HL-60 (cell line): ENCODE results near the gene MAT2A.

Experiments
- CTCF ChIP-seq: IDR thresholded peaks from one replicate; pipeline ENCODE4 v1.5.1; 2011; ENCODE audit warnings: low read length, control low read depth, inconsistent platforms; ENCODE audit not compliant: insufficient read depth
- GABPA ChIP-seq: IDR thresholded peaks from 2 replicates; pipeline ENCODE4 v1.6.1; 2012; ENCODE audit warnings: low read depth
- POLR2AphosphoS5 ChIP-seq: IDR thresholded peaks from 2 replicates; pipeline ENCODE4 v1.6.1; 2012; ENCODE audit warnings: low read depth
- REST ChIP-seq: IDR thresholded peaks from 2 replicates; pipeline ENCODE4 v1.6.1; 2012; ENCODE audit warnings: low read depth; ENCODE audit not compliant: insufficient replicate concordance
- SPI1 ChIP-seq: IDR thresholded peaks from 2 replicates; pipeline ENCODE4 v1.6.1; 2012; ENCODE audit warnings: low read depth, mild to moderate bottlenecking, borderline replicate concordance

- TF ChIP-seq CTCF (no peak), SPI1 (no peak), GABPA (no peak), REST (no peak), POLR2AphosphoS5 (no peak)
Observed at GRCh38 chr2:85554980-85555612, 16.1 kb downstream of the MAT2A start.
